Left renal pelvis (tissue), 4 donors: ENCODE measurements around the gene CADM4. TPM values are rescaled to one million over a fixed set of nuclear protein-coding genes. Genes with fewer than 3 reads are reported as not detected.

Experiments used
- DNase-seq, 4 donors: peaks; one replicate each; pipeline ENCODE4 v3.0.0-alpha.2; 2013; ENCODE audit warnings: low read depth in 4 of 4, low spot score in 3 of 4
- polyA plus RNA-seq, 4 donors: library from polyadenylated mRNA; unstranded; fragments of 120-200 nt; gene quantifications; one replicate each; pipeline ENCODE4 v1.2.1, GENCODE V29; 2013; ENCODE audit not compliant: insufficient read length in 4 of 4

Gene CADM4
- polyA plus RNA-seq, 4 donors, result 30.7 to 54.3 (median 43.1) TPM

- no peak for DNase-seq
Measured at GRCh38 chr19:43634872-43635560, 4.6 kb downstream of the CADM4 start.

- no peak for DNase-seq
Measured at GRCh38 chr19:43634506-43634871, 5.2 kb downstream of the CADM4 start.

- no peak for DNase-seq
Measured at GRCh38 chr19:43634068-43634467, 5.6 kb downstream of the CADM4 start.

GRCh38 chr19:43633520-43633919 lies 6.1 kb downstream of the CADM4 start:
- no peak for DNase-seq

- no peak for DNase-seq
Measured at GRCh38 chr19:43631491-43631890, 8.2 kb downstream of the CADM4 start.

GRCh38 chr19:43628646-43629326 lies 10.9 kb downstream of the CADM4 start:
- DNase-seq, result no peak

- DNase-seq, result no peak
Measured at GRCh38 chr19:43626838-43627237, 12.8 kb downstream of the CADM4 start.

GRCh38 chr19:43625918-43626579 lies 13.6 kb downstream of the CADM4 start:
- DNase-seq, result no peak

GRCh38 chr19:43624933-43625332 lies 14.7 kb downstream of the CADM4 start:
- no peak for DNase-seq

- no peak for DNase-seq
Measured at GRCh38 chr19:43623889-43624670, 15.6 kb downstream of the CADM4 start.

- DNase-seq, result no peak
Measured at GRCh38 chr19:43622956-43623355, 16.7 kb downstream of the CADM4 start.

- no peak for DNase-seq
Measured at GRCh38 chr19:43622070-43622469, 17.6 kb downstream of the CADM4 start.

GRCh38 chr19:43620061-43621001 lies 19.3 kb downstream of the CADM4 start:
- no peak for DNase-seq

GRCh38 chr19:43619262-43620060 lies 20.2 kb downstream of the CADM4 start, which contains the start of gene ZNF428:
Gene ZNF428, minus strand, starts transcription at chr19:43619629. Its CDS starts 5,325 bp downstream, at chr19:43614304.
- peak; percentile 78 to 83 (median 80) for DNase-seq

- DNase-seq, result no peak
Measured at GRCh38 chr19:43618921-43619261, 20.8 kb downstream of the CADM4 start.

- no peak for DNase-seq
Measured at GRCh38 chr19:43616954-43617353, 22.7 kb downstream of the CADM4 start.

GRCh38 chr19:43616306-43616705 lies 23.3 kb downstream of the CADM4 start:
- DNase-seq, result no peak

GRCh38 chr19:43612374-43612773 lies 27.3 kb downstream of the CADM4 start:
- DNase-seq, result no peak

- no peak for DNase-seq
Measured at GRCh38 chr19:43611788-43612187, 27.9 kb downstream of the CADM4 start, which contains the start of gene SRRM5. Gene SRRM5, plus strand, starts transcription at chr19:43612088. Its CDS starts 34 bp downstream, at chr19:43612122.
